Cardiac fibroblast (primary cell): Measurements from ENCODE around the gene HGFAC.

ENCODE experiments used
- DNase-seq, 2 donors: peaks; one replicate each; pipeline versions ENCODE4 v3.0.0 to v3.0.0-alpha.2; 2010; ENCODE audit warnings: low read depth in 2 of 2
- H3K4me3 ChIP-seq, 2 donors: replicated peaks in 1 of 2; 1 replicate in 1 of 2; 2 replicates in 1 of 2; pipeline ENCODE4 v1.5.1; 2011; ENCODE audit warnings: low read depth in 2 of 2, low read length in 2 of 2, mild to moderate bottlenecking in 2 of 2, moderate library complexity in 1 of 2
- TF ChIP-seq, protein P1 (sequence below): IDR thresholded peaks from one replicate; pipeline ENCODE4 v1.5.1; 2011; ENCODE audit warnings: low read depth, mild to moderate bottlenecking, low read length, inconsistent platforms

The HGFAC gene

DNA sequence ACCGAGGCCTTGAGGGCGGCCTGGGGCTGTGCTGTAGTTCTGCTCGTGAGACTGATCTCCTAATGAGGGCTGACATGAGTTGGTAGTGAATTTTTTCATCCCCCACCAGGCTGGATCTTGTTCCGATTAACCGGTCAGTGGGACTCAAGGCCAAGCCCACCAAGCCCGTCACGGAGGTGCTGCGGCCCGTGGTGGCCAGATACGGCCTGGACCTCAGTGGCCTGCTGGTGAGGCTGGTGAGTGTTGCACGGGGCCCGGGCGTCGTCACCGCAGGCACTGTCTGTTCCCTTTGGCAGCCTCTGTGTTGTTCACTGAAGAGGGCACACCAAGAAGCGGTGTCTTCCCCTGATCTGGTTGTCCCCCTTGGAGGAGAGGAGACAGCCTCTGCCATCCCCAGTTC lies 18.4 kb upstream of the HGFAC start:
- DNase-seq: no peak
- no peak overlapping the region for H3K4me3 ChIP-seq
- TF ChIP-seq, protein P1, sequence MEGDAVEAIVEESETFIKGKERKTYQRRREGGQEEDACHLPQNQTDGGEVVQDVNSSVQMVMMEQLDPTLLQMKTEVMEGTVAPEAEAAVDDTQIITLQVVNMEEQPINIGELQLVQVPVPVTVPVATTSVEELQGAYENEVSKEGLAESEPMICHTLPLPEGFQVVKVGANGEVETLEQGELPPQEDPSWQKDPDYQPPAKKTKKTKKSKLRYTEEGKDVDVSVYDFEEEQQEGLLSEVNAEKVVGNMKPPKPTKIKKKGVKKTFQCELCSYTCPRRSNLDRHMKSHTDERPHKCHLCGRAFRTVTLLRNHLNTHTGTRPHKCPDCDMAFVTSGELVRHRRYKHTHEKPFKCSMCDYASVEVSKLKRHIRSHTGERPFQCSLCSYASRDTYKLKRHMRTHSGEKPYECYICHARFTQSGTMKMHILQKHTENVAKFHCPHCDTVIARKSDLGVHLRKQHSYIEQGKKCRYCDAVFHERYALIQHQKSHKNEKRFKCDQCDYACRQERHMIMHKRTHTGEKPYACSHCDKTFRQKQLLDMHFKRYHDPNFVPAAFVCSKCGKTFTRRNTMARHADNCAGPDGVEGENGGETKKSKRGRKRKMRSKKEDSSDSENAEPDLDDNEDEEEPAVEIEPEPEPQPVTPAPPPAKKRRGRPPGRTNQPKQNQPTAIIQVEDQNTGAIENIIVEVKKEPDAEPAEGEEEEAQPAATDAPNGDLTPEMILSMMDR: no peak

DNA sequence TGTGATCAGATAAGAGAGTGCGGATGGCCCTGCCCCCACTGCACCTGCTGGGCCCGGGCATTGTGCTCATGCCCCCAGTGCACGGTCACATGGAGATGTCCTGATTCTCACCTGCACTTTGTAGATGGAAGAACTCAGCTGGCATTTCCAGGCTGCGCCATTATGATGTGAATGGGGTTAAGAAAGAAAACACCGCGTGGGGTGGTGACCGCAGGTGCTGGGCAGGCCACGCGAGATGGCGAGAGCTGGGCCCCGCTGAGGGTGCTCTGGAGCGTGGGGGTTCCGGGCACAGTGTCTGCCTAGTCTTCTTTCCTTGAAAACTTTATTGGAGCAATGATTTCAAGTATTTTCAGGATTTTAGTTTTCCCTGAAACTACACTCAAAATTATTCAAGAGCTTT lies 17.8 kb upstream of the HGFAC start:
- no peak overlapping the region for H3K4me3 ChIP-seq
- no peak for DNase-seq
- TF ChIP-seq, protein P1: no peak

DNA sequence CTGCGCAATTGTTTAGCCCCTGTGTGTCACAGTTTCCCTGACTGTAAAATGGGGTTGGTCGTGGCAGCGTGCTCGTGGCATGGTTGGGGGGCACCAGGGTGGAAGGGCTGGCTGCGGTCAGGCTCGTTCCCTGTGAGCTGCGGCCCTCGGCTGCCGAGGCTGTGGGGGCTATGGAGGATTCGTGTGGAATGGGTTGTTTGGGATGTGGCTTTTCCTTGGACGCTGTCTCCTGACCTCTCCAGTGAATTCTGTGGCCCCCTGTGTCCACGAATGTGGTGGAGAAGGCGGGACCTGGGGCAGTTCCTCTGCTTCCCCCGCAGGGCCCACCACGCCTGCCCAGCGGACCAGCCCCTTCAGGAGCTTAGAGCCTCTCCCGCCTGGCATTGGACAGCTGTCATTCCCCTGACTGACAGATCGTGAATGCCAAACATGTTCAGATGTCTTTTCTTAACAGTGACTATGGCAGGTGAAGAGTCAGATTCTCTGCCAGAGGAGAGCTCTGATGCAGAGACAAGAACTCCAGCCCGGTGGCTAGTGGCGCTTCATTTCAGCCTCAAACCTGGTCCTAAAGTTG lies 17.2 kb upstream of the HGFAC start:
- no peak for DNase-seq
- H3K4me3 ChIP-seq: no peak overlapping the region
- TF ChIP-seq, protein P1: no peak

DNA sequence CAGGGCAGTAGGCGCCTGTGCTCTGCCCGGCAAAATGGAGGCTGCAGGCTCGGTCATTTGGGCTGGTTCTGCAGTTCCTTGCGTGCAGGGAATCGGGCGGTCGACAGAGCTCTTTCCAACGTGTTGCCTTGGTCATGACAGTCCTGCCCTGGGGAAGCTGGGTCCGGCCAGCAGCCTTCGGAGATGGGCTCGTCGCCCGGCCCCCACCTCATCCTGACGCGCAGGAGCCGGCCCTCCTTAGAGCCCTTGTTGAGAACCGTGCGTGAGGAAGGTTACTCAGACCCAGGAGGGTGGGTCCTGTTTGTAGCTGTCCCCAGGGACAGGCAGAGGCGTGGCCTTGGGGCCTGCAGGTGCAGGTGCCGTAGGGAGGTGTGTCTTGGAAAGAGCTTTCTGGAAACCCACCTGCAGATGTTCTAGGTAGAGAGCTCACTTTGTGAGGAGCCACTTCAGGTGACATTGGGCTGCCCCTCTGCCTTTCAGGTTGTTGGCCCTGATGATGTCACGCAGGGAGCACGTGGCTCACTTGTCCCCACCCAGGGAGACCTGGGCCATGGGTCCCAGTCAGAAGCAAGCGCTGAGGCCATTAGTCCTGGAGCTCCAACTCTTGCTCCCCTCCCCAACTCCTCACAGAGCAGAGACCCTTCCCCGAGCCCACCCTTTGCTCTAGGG lies 15.2 kb upstream of the HGFAC start:
- TF ChIP-seq, protein P1: no peak
- H3K4me3 ChIP-seq: no peak overlapping the region
- no peak for DNase-seq

DNA sequence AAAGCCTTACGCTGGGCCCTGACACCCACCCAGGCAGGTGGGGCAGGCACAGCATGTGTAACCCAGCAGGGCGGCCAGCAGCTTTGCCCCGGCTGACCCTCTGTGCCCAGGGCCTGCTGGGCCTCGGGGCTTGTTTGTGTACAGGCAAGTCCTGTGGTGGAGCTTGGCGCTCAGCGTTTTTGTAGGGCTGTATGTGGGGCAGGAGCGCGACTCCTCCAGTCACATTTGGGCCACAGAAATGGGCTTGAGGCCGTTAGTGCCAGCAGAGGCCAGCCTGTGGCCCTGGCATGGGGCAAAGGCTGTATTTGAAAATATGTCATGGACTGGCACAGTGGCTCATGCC lies 14.7 kb upstream of the HGFAC start:
- no peak overlapping the region for H3K4me3 ChIP-seq
- DNase-seq: no peak

DNA sequence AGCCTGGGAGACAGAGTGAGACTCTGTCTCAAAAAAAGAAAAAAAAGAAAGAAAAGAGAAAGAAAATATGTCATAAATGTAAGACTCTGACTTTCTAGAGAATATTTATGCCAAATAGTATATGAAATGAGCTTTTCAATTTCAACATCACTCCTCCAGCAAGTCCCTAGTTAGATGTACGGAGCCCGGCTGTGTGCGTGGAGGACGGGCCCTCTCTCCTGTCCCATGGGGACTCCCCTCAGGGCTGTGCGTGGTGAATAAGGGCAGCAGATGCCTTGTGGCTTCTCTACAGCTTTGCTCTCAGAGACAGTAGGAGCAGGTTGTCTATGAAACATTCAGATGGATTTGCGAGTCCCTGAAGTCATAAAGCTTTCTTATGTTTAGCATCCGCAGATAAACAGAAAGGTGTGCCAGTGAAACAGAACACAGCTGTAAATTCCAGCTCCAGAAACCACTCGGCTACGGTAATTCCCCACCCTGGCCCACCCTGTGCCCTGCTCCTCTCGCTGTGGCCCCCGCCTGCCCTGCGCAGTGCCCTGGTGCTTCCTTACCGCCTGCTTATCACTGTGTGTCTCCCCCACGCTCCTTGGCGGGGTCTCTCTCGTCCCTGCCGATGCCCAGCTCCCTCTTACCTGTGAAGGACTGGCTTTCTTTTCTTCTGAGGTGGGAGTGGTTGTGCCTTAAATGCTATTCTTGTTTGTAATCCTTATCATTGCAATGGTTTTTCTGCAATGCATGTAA lies 13.9 kb upstream of the HGFAC start:
- H3K4me3 ChIP-seq: no peak overlapping the region
- no peak for DNase-seq
- TF ChIP-seq, protein P1: no peak

More for the DNA sequence above, 14.7 kb upstream of the HGFAC start:
- TF ChIP-seq, protein P1: no peak
